Naive thymus-derived CD8-positive, alpha-beta T cell (primary cell): ENCODE measurements around the gene C1R. TPM values are rescaled to one million over a fixed set of nuclear protein-coding genes. Genes with fewer than 3 reads are reported as not detected.
A peak's percentile ranks its signal among the peaks of the same experiment; 100 is the strongest.

Source experiments
- ATAC-seq, 2 donors: fragments of 150-1000 bp; cut with Tn5 transposase in 1 of 2; sonication (Bioruptor Pico), chemical (Tn5 transposase) in 1 of 2; 1 replicate in 1 of 2; 2 replicates in 1 of 2; pipeline ENCODE4 v1.10.0; 2021; ENCODE audit warnings: mild to moderate bottlenecking in 2 of 2, moderate library complexity in 2 of 2
- POLR2A ChIA-PET: fragments of 350-600 bp; sonication (Branson Sonifier 250); formaldehyde crosslinking; loops from one replicate; lab custom pipeline; 2021; ENCODE audit warnings: antibody characterized with exemption; lab: Charles Lee
- DNase-seq, 10 donors: peaks; one replicate each; pipeline versions ENCODE4 v3.0.0 to v3.0.0-alpha.2; 2020 to 2022
- H3K27ac Mint-ChIP-seq, 10 donors: one replicate each; pipeline ENCODE4 v1.8.0; 2020 to 2022; ENCODE audit warnings: mild to moderate bottlenecking in 10 of 10, mixed read lengths in 10 of 10, moderate library complexity in 4 of 10, inconsistent platforms in 1 of 10
- H3K27me3 Mint-ChIP-seq, 5 donors: one replicate each; pipeline ENCODE4 v1.8.0; 2021 to 2022; ENCODE audit warnings: mixed read lengths in 5 of 5
- H3K36me3 Mint-ChIP-seq, 3 donors: one replicate each; pipeline ENCODE4 v1.8.0; 2020 to 2022; ENCODE audit warnings: mixed read lengths in 3 of 3, mild to moderate bottlenecking in 2 of 3, inconsistent platforms in 1 of 3
- H3K4me1 Mint-ChIP-seq, 4 donors: one replicate each; pipeline ENCODE4 v1.8.0; 2021 to 2022; ENCODE audit warnings: mixed read lengths in 4 of 4
- H3K4me3 Mint-ChIP-seq, 10 donors: one replicate each; pipeline ENCODE4 v1.8.0; 2020 to 2022; ENCODE audit warnings: mild to moderate bottlenecking in 10 of 10, mixed read lengths in 10 of 10, moderate library complexity in 6 of 10, inconsistent platforms in 1 of 10
- H3K9me3 Mint-ChIP-seq, 9 donors: one replicate each; pipeline ENCODE4 v1.8.0; 2020 to 2022; ENCODE audit warnings: mixed read lengths in 9 of 9, mild to moderate bottlenecking in 3 of 9, inconsistent platforms in 1 of 9, moderate library complexity in 1 of 9
- polyA plus RNA-seq, 3 donors: library from polyadenylated mRNA; unstranded; fragments of 300-500 nt; fragmentation: Illumina TruSeq; gene quantifications; one replicate each; pipeline ENCODE4 v1.2.3, GENCODE V29; 2021
- total RNA-seq, 8 experiments: library from RNA in 2 of 8; stranded (reverse) in 2 of 8; gene quantifications; one replicate each; pipeline ENCODE4 v1.2.3 and lab custom pipeline; 2021 to 2026

The C1R gene
- total and polyA plus RNA-seq, 5 experiments from 2014 or later: 1.4 to 3.2 (median 1.5) TPM

- POLR2A ChIA-PET: interaction anchor here (0.7 kb wide), 1 partner anchor 15 kb away, joined by 4 read pairs; no protein-coding TSS in a partner anchor
- no peak for DNase-seq
- Mint-ChIP-seq H3K4me1 (no peaks in the 10 kb centered on the region), H3K4me3 (no peak overlapping the region), H3K36me3 (no peaks in the 10 kb centered on the region), H3K27me3 (peaks cover 0 to 18% (median 5%) of the 10 kb centered on the region in 5 donors), H3K27ac (peak overlapping the region in 1 of 10 donors; percentile 21), H3K9me3 (no peaks in the 10 kb centered on the region)
- no peak for ATAC-seq
Observed at GRCh38 chr12:7073946-7074345, 18.3 kb downstream of the C1R start.

GRCh38 chr12:7072554-7072953 lies 19.7 kb downstream of the C1R start:
- no peaks in the 10 kb centered on the region for H3K4me1 Mint-ChIP-seq
- H3K27ac Mint-ChIP-seq: no peak overlapping the region

GRCh38 chr12:7072035-7072434 lies 20.2 kb downstream of the C1R start:
- H3K36me3 Mint-ChIP-seq: no peaks in the 10 kb centered on the region
- POLR2A ChIA-PET: no interaction called here
- no peak for DNase-seq
- no peaks in the 10 kb centered on the region for H3K4me1 Mint-ChIP-seq
- H3K4me3 Mint-ChIP-seq: no peak overlapping the region
- H3K27ac Mint-ChIP-seq: no peak overlapping the region
- no peak for ATAC-seq
- H3K27me3 Mint-ChIP-seq: peaks cover 0 to 27% (median 7%) of the 10 kb centered on the region in 5 donors
- no peaks in the 10 kb centered on the region for H3K9me3 Mint-ChIP-seq

More at GRCh38 chr12:7072554-7072953, 19.7 kb downstream of the C1R start:
- POLR2A ChIA-PET: no interaction called here
- H3K4me3 Mint-ChIP-seq: no peak overlapping the region
- DNase-seq: no peak
- peaks cover 0 to 24% (median 7%) of the 10 kb centered on the region in 5 donors for H3K27me3 Mint-ChIP-seq
- no peak for ATAC-seq
- H3K36me3 Mint-ChIP-seq: no peaks in the 10 kb centered on the region
- H3K9me3 Mint-ChIP-seq: no peaks in the 10 kb centered on the region

- Mint-ChIP-seq H3K27ac (no peak overlapping the region), H3K4me1 (no peaks in the 10 kb centered on the region)
- ATAC-seq: no peak
Observed at GRCh38 chr12:7069386-7069785, 22.9 kb downstream of the C1R start.

GRCh38 chr12:7068994-7069346 lies 23.3 kb downstream of the C1R start:
- Mint-ChIP-seq H3K27ac (no peak overlapping the region), H3K36me3 (no peaks in the 10 kb centered on the region), H3K9me3 (no peaks in the 10 kb centered on the region), H3K27me3 (peaks cover 0 to 14% (median 4%) of the 10 kb centered on the region in 5 donors), H3K4me3 (no peak overlapping the region), H3K4me1 (no peaks in the 10 kb centered on the region)
- POLR2A ChIA-PET: no interaction called here
- no peak for DNase-seq
- ATAC-seq: no peak

More at GRCh38 chr12:7069386-7069785, 22.9 kb downstream of the C1R start:
- Mint-ChIP-seq H3K27me3 (peaks cover 0 to 14% (median 4%) of the 10 kb centered on the region in 5 donors), H3K9me3 (no peaks in the 10 kb centered on the region), H3K36me3 (no peaks in the 10 kb centered on the region), H3K4me3 (no peak overlapping the region)
- POLR2A ChIA-PET: no interaction called here
- DNase-seq: no peak

- H3K4me1 Mint-ChIP-seq: no peaks in the 10 kb centered on the region
- no peaks in the 10 kb centered on the region for H3K36me3 Mint-ChIP-seq
- H3K27me3 Mint-ChIP-seq: peaks cover 0 to 14% (median 4%) of the 10 kb centered on the region in 5 donors
- POLR2A ChIA-PET: no interaction called here
- DNase-seq: no peak
- ATAC-seq: no peak
- H3K27ac Mint-ChIP-seq: no peak overlapping the region
- H3K4me3 Mint-ChIP-seq: no peak overlapping the region
- H3K9me3 Mint-ChIP-seq: no peaks in the 10 kb centered on the region
Observed at GRCh38 chr12:7068240-7068993, 23.8 kb downstream of the C1R start.

- Mint-ChIP-seq H3K9me3 (no peaks in the 10 kb centered on the region), H3K4me1 (no peaks in the 10 kb centered on the region), H3K27me3 (peaks cover 0 to 14% (median 2%) of the 10 kb centered on the region in 5 donors), H3K27ac (peak overlapping the region in 1 of 10 donors; percentile 31), H3K36me3 (no peaks in the 10 kb centered on the region), H3K4me3 (no peak overlapping the region)
- ATAC-seq (no peak), DNase-seq (no peak)
- POLR2A ChIA-PET: no interaction called here
Observed at GRCh38 chr12:7067096-7067495, 25.1 kb downstream of the C1R start.

GRCh38 chr12:7066596-7066995 lies 25.6 kb downstream of the C1R start:
- POLR2A ChIA-PET: no interaction called here
- ATAC-seq (no peak), DNase-seq (no peak)
- Mint-ChIP-seq H3K9me3 (no peaks in the 10 kb centered on the region), H3K4me1 (no peaks in the 10 kb centered on the region), H3K36me3 (no peaks in the 10 kb centered on the region), H3K4me3 (no peak overlapping the region), H3K27me3 (peaks cover 2 to 14% (median 2%) of the 10 kb centered on the region in 5 donors), H3K27ac (no peak overlapping the region)

GRCh38 chr12:7065073-7065623 lies 27.1 kb downstream of the C1R start:
- no peaks in the 10 kb centered on the region for H3K36me3 Mint-ChIP-seq
- POLR2A ChIA-PET: no interaction called here
- no peaks in the 10 kb centered on the region for H3K9me3 Mint-ChIP-seq
- H3K27me3 Mint-ChIP-seq: peaks cover 5 to 18% (median 11%) of the 10 kb centered on the region in 5 donors
- DNase-seq (no peak), ATAC-seq (no peak)
- no peak overlapping the region for H3K4me3 Mint-ChIP-seq
- H3K4me1 Mint-ChIP-seq: no peaks in the 10 kb centered on the region
- H3K27ac Mint-ChIP-seq: no peak overlapping the region

- H3K4me1 Mint-ChIP-seq: no peaks in the 10 kb centered on the region
- no peak for DNase-seq
- no peak overlapping the region for H3K27ac Mint-ChIP-seq
- H3K9me3 Mint-ChIP-seq: no peaks in the 10 kb centered on the region
- H3K27me3 Mint-ChIP-seq: peaks cover 8 to 19% (median 17%) of the 10 kb centered on the region in 5 donors
- no peaks in the 10 kb centered on the region for H3K36me3 Mint-ChIP-seq
- ATAC-seq: no peak
- POLR2A ChIA-PET: no interaction called here
- no peak overlapping the region for H3K4me3 Mint-ChIP-seq
Observed at GRCh38 chr12:7064516-7064915, 27.7 kb downstream of the C1R start.

GRCh38 chr12:7061596-7061995 lies 30.6 kb downstream of the C1R start:
- POLR2A ChIA-PET: no interaction called here
- H3K27ac Mint-ChIP-seq: no peak overlapping the region
- no peaks in the 10 kb centered on the region for H3K4me1 Mint-ChIP-seq

GRCh38 chr12:7061138-7061537 lies 31.1 kb downstream of the C1R start:
- DNase-seq: no peak
- no peaks in the 10 kb centered on the region for H3K9me3 Mint-ChIP-seq
- POLR2A ChIA-PET: no interaction called here
- H3K27me3 Mint-ChIP-seq: peaks cover 8 to 29% (median 18%) of the 10 kb centered on the region in 5 donors
- no peak overlapping the region for H3K27ac Mint-ChIP-seq
- no peaks in the 10 kb centered on the region for H3K36me3 Mint-ChIP-seq
- no peaks in the 10 kb centered on the region for H3K4me1 Mint-ChIP-seq
- ATAC-seq: no peak
- H3K4me3 Mint-ChIP-seq: no peak overlapping the region

More at GRCh38 chr12:7061596-7061995, 30.6 kb downstream of the C1R start:
- DNase-seq: no peak
- H3K36me3 Mint-ChIP-seq: no peaks in the 10 kb centered on the region
- no peak overlapping the region for H3K4me3 Mint-ChIP-seq
- peaks cover 8 to 29% (median 18%) of the 10 kb centered on the region in 5 donors for H3K27me3 Mint-ChIP-seq
- ATAC-seq: no peak
- H3K9me3 Mint-ChIP-seq: no peaks in the 10 kb centered on the region

GRCh38 chr12:7060353-7060954 lies 31.8 kb downstream of the C1R start, which contains the start of gene C1S:
Gene C1S (plus strand): TSS chr12:7060718. CDS start chr12:7061913, 1,195 bp downstream.
- H3K4me1 Mint-ChIP-seq: no peaks in the 10 kb centered on the region
- no peak within 1 kb of the TSS for H3K4me3 Mint-ChIP-seq
- H3K36me3 Mint-ChIP-seq: no peaks in the 10 kb centered on the region
- peaks cover 6 to 29% (median 18%) of the 10 kb centered on the region in 5 donors for H3K27me3 Mint-ChIP-seq
- H3K9me3 Mint-ChIP-seq: no peaks in the 10 kb centered on the region
- no peak within 1 kb of the TSS for H3K27ac Mint-ChIP-seq
- DNase-seq (no peak), ATAC-seq (no peak)
- POLR2A ChIA-PET: no interaction called here
